Measurements from ENCODE around the gene TSC22D1.

DNA sequence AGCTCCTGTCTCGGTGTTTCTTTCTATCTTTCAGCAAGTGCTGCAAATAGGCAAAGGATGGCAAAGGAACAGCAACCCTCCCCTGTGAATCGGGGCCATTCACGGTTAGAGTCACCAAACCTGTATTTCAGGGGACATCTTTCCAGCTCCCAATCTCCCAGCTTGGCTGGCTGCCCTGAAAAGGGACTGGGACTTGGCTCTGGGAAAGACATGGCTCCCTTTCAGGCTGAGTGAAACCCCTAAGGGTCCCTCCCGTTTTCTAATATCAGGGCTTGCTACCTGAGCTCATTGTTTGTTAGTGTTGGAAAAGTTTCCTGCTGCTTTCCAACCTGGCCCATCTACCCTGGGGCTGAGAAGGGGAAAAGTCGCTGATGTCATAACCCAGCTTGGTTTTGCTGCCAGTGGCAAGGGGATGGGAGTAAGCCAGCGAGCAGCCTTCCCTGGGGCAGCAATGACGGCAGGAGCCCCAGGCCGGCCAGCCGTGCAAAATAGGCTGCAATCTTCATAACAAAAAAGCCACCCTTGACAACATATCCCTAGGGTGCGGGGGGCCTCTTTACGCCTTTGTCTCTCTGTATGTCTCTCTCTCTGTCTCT, 172.6 kb downstream of the TSC22D1 start:
- TF ChIP-seq POLR2A (IDR thresholded peaks at IDR 0.05; ENCODE audit: low read length): no peak
- TF ChIP-seq GATA1 (IDR thresholded peaks at IDR 0.05; ENCODE audit: low read depth, low read length): no peak
